Head of caudate nucleus (tissue), 42 donors: Measurements from ENCODE around the gene B4GAT1.
A peak's percentile ranks its signal among the peaks of the same experiment; 100 is the strongest.

ENCODE experiments used
- DNase-seq, 42 donors: peaks; one replicate each; pipeline versions ENCODE4 v3.0.0 to v3.0.0-alpha.2; 2020 to 2021; ENCODE audit warnings: mixed read lengths in 7 of 42
- intact Hi-C: fragments of 100-400 bp; cut with DNase I; formaldehyde crosslinking; loops from one replicate; pipeline ENCODE4 v1.15.0; 2022

B4GAT1 gene

GRCh38 chr11:66339162-66339675 is 8.2 kb downstream of the B4GAT1 start:
- no peak for DNase-seq
- intact Hi-C loops: no loop called here

GRCh38 chr11:66338276-66339161 is 8.9 kb downstream of the B4GAT1 start:
- intact Hi-C loops: no loop called here
- no peak for DNase-seq

GRCh38 chr11:66337103-66337899 is 10.1 kb downstream of the B4GAT1 start:
- intact Hi-C loops: no loop called here

GRCh38 chr11:66336234-66337102 is 11.0 kb downstream of the B4GAT1 start, which contains the start of gene RIN1:
Gene RIN1 (minus strand): TSS chr11:66336434. CDS start chr11:66336402, 32 bp downstream.
- intact Hi-C loops: no loop called here
- peak; percentile 48 to 96 (median 80) for DNase-seq

More at GRCh38 chr11:66337103-66337899, 10.1 kb downstream of the B4GAT1 start:
- no peak for DNase-seq

GRCh38 chr11:66335531-66336233 is 11.7 kb downstream of the B4GAT1 start:
- intact Hi-C loops: no loop called here
- peak in 6 of 42 donors; percentile 14 to 41 (median 33) for DNase-seq

- peak in 1 of 42 donors; percentile 32 for DNase-seq
- intact Hi-C loops: no loop called here
Observed at GRCh38 chr11:66334605-66335442, 12.6 kb downstream of the B4GAT1 start.

DNA sequence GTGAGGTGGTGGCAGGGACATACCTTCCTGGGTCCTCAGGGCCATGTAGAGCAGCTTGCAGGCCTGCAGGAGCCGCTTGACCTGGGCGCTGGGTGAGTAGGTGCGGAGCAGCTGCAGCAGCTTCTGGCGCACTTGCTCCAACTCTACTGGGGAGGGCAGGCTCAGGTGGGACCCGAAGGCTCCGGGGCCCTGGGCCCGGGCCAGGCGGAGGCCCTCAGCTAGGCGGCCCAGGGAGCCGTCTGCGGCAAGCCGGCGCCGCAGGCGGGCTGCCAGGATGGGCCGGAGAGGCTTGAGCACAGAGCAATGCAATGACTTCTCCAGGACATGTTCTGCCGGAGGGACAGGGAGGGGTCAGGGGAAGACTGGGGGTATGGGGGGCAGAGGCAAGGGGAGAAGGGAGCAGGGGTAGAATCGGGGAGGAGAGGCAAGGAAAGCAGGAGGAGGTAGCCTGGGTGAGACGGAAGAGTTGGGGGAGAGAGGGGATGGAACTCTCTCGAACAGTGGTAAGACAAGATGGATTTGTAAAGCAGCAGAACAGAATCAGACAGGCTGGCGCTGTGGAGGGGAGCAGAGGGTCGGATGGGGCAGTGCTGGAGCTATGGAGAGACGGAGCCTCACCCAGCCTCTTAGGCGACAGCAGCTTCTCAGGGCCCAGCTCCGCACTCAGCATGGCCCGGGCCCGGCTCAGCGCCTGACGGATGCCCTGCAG is 13.4 kb downstream of the B4GAT1 start:
- intact Hi-C loops: no loop called here
- no peak for DNase-seq

DNA sequence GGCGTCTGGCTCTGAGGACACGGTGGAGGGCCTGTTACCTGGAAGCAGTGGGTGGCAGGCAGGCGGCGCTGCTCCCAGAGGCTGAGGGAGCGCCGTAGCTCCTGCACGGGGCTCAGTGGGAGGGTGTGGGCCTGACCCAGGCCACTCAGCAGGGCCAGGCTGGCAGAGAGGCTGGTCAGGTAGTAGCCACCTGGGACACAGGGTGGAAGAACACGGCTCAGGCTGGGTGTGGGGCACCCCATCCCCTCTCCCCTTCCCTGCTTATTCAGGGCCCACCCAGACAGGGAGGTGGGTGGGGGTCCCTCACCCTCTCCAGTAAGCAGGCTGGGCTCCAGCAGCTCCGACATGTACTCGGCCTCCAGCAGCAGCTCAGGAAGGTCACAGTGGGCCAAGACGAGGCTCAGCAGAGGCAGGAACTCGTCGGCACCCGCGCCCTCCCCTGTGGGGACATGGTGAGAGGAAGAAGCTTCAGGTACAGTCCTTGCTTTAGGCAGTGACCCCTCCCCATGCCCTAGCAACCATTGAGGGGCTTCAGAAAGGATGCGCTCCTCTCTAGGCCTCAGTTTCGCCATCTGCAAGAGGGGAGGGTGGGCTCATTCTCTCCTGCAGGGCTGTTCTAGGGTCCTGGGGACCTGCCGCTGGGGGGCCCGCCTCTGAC is 14.1 kb downstream of the B4GAT1 start:
- DNase-seq: no peak
- intact Hi-C loops: no loop called here

DNA sequence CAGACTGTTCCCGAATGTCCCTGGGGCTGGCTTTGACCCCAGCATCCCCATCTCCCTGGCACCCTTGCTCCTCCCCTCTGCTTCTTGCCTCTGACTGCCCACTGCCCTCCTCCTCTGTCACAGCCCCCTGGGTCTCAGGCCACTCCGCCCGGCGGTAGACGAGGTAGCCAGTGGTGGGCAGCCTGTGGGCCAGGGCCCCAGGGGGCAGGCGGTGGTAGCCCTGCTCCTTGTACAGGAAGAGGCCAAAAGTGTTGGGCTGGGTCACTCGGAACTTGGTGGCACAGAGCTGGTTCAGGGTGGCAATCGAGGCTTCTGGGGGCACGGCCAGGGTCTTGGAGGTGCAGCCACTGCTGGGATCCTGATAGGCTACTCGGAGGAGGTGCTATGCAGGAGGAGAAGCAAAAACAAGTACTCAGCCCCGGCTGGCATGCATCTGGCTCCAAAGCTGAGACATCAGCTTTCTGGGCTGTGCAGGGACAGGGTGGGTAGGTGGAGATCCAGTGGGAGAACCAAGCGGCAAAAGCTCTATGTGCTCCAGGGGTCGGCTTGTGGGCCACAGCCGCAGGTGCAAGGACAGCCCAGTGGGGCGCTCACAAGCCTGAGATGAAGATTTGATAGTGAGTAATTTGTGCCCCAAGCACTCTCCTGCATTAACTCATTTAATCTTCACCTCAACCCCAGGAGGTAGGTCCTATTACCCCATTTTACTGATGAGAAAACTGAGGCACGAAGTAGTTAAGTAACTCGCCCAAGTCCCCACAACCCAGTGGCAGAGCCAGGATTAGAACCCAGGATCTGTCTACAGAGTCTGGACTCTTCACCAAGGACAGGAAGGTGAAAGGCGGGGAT is 14.8 kb downstream of the B4GAT1 start:
- no peak for DNase-seq
- intact Hi-C loops: no loop called here

- DNase-seq: no peak
- intact Hi-C loops: no loop called here
Observed at GRCh38 chr11:66331542-66332370, 15.7 kb downstream of the B4GAT1 start.

- intact Hi-C loops: no loop called here
- no peak for DNase-seq
Observed at GRCh38 chr11:66330931-66331330, 16.5 kb downstream of the B4GAT1 start.

DNA sequence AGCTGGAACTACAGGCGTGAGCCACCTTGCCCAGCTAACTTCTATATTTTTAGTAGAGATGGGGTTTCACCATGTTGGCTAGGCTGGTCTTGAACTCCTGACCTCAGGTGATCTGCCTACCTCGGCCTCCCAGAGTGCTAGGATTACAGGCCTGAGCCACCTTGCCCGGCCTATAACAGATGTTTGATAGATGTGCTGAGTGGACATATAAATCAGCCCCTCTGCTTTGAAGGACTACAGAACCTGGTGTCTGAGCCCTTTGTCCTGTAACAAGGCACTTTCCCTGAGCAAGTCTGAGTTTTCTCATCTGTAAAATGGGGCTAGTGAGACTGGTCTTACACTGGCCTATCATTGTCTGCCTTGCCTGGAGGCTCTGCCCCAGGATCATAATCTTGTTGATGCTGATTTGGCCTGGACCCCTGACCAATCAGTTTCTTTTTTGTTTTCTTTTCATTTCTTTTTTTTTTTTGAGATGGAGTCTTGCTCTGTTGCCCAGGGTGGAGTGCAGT is 18.2 kb downstream of the B4GAT1 start:
- DNase-seq: no peak
- intact Hi-C loops: no loop called here

DNA sequence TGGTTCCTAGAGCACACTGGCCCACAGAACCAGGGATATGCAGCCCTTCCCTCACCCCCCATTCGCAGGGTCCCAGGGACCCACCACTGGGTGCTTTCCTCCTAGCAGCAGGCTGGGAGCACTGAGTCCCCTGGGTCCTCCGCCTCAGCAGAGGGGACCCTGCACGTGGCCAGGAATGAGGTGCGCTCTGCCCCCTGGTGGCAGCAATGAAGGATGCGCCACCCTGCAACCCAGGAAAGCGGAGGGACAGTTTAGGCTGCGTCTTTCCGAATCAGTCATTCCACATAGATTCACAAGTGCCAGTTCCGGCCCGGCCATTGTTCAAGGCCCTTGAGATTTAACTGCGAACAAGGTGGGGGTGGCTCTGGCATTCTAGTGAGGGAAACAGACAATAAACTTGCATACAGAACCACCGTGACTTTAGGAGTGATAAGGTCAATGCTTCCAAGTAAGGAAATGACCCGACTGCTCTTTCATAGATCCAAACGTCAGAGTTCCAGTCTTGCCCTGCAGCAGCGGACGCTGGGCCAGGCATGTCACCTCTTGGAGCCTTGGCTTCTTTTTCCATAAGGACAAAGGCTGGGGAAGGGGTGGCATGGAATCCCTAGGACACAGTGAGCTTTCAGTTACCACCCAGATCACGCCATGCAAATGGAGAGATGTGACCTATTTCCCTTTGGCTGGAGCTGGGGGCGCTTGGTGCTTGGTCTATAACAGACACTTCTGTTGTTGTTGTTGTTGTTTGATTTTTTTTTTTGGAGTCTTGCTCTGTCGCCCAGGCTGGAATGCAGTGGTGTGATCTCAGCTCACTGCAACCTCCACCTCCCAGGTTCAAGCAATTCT is 18.9 kb downstream of the B4GAT1 start:
- DNase-seq: peak; percentile 54 to 93 (median 81)
- intact Hi-C loops: no loop called here

- no peak for DNase-seq
Observed at GRCh38 chr11:66328031-66328301, 19.5 kb downstream of the B4GAT1 start.

More at GRCh38 chr11:66328031-66328301, 19.5 kb downstream of the B4GAT1 start:
- intact Hi-C loops: no loop called here
